Activated naive CD8-positive, alpha-beta T cell treated with anti-CD3 and anti-CD28 coated beads, Interleukin-2, amount 50 U/mL, for 16 hours (primary cell): Measurements from ENCODE around the gene EIF2S2.

Source experiments
- DNase-seq: peaks from one replicate; pipeline ENCODE4 v3.0.0-alpha.2; 2020; ENCODE audit warnings: low read depth, low spot score

EIF2S2 gene

DNA sequence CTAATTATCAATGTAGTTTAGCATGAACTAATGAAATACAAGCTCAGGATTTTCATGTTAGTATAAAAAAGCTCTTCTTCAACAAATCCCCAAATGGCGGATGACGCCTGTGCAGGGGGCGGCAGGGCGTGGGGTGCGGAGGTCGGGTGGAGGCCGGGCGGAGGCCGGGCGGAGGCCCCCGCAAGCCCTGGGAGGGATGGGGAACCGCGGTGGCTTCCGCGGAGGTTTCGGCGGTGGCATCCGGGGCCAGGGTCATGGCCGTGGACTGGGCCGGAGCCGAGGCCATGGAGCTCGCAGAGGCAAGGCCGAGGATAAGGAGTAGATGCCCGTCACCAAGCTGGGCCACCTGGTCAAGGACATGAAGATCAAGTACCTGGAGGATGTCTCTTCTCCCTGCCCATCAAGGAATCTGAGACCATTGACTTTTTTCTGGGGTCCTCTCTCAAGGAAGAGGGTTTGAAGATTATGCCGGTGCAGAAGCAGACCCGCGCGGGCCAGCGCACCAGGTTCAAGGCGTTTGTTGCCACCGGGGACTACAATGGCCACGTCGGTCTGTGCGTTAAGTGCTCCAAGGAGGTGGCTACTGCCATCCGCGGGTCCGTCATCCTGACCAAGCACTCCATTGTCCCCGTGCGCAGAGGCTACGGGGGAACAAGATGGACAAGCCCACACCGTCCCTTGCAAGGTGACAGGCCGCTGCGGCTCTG lies 10.4 kb upstream of the EIF2S2 start:
- DNase-seq = no peak

DNA sequence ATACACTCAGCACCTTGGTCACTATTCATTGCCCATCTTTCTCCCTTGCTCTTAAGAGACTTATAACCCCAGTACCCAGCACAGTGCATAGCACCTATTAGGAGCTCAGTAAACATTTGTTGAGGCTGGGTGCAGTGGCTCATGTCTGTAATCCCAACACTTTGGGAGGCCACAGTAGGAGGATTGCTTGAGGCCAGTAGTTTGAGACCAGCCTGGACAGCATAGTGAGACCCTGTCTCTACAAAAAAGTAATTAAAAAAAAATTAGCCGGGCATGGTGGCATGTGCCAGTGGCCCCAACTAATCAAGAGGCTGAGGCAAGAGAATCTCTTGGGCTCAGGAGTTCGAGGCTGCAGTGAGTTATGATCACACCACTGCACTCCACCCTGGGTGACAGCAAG lies 8.2 kb upstream of the EIF2S2 start:
- no peak for DNase-seq

DNA sequence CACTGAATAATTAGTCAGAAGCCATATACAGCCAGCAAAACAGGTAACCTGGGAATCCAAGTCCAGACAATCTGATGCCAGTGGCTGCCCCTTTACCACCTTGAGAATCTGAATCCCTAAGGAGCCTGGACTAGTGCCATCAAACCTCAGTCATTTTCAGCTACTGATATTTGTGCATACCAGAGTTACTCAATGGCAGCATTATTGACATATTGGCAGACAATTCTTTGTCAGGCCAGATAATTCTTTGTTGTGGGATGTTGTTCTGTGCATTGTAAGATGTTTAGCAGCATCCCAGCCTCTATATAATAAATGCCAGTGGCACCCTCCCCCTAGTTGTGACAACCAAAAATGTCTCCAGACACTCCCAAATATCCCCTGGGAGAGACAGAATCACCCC lies 3.2 kb upstream of the EIF2S2 start:
- no peak for DNase-seq

DNA sequence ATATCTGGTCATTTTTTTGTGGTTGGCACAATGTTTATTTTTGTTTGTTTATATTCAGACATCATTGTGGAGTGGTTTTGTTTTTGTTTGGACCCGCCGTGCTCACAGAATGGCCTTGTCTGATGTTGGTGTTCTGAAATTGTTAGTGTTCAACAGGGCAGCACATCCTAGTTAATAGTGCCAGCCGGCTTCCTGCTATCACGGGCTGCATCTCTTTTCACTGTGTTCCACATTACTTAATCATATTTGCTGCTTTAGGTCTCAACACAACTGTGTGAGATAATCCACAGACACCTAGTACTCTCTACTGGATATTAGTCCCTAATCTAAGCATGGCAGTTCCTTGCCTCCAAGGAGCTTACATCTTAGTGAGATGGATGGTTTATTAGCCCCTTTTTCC lies 2.8 kb upstream of the EIF2S2 start:
- DNase-seq = no peak

DNA sequence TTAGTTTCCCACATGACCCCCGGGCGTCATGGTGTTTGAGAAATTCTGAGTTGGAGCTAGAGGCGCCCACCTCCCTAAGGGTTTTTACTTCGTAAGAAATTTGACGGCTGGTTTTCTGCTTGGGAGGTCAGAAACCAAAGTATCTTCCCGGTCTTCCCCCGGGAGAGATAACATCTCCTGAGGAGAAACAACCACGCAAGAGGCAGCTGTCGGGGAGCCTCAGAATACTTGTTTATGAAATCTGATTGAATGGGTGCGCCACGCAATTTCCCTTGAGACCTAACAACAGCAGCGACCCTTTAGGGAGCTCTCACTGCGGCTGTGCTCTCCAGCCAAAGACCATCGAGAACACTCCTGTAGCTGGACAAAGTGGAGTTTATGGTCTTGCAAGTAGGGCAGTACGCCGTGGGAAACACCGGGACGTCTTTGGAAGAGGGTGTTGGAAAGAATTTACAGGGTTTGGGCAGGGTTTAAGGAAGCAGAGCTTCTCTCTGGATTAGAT lies 608 bp upstream of the EIF2S2 start:
- no peak for DNase-seq

DNA sequence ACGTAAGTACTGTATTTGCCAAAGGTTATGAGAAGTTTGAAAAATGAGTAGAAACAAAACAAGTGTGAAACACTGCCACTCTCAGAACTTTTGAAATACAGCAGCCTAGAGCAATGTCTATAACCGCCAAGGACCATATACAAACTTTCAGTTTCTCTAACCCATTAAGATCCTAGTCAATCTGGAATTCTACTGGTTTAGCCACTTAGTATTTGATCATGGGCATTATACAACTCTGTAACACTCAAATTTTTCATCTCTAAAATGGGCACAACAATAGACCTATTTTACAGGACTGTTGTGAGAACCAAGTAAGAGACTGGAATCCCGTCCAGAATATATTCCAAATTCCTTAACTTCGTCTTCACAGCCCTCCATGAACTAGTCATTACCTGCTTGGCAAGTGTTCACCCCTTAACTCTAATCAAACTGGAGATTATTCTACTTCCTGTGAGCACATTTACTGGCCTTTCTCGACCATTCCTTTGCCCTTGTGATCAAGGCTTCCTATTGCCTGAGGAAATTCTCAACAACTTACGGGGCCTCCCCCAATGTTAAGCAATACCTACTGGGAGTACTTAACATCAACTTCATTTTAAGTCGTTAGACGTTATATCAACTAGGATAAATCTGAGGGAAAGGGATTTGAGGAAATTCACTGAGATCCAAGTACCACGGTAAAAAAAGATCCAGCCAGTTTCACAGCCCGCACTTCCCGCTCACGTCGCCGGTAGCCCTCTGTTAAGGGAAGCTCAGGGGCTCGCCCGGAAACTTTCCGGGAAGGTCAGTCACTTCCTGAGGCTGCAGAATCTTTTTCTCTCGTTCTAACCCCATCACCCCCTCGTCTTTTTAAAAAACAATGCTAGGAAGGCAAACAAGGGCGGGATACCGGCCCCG lies 1.1 kb downstream of the EIF2S2 start:
- no peak for DNase-seq

DNA sequence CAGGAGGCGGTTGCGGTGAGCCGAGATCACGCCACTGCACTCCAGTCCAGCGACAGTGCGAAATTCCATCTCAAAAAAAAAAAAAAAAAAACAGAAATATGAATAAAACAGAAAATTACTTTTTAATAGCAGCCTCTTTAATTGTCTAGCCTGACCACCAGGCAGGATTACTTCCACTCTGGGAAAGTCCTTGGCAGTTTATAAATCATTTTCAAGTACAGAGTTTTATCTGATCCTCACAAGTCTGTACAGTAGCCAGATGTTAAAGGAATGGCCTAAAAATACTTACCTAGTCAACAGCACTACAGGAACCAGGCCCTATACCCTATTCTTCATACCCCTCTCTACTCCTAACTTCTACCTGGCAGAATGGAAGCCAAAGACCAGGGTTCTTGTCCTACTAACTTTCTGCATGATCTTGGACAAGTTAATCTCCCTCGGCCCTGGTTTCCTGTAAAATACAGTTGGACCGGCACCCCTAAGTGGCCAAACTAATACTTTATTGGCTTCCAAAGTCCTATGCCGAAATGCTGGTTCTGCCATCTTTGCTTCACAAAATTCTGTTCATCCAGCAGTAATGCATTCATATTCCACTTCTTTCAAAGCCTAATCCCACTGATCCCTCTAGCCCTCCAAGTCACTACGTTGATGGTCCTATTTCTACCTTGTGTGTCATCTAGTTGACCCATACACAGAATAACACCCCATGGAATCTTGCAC lies 1.9 kb downstream of the EIF2S2 start:
- no peak for DNase-seq

DNA sequence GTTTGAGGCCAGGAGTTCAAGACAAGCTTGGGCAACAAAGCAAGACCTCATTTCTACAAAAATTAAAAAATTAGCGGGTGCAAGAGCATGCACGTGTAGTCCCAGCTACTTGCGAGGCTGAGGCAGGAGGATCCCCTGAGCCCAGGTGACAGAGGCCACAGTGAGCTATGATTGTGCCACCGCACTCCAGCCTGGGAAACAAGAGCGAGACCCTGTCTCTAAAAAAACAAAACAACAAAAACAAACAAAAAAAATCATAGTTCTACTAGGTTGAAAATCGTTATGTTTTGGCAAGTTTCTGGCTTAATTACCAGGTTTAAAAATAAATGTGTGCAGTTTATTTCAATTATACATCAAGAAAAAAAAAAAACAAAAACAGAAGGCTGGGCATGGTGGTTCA lies 2.6 kb downstream of the EIF2S2 start:
- no peak for DNase-seq

DNA sequence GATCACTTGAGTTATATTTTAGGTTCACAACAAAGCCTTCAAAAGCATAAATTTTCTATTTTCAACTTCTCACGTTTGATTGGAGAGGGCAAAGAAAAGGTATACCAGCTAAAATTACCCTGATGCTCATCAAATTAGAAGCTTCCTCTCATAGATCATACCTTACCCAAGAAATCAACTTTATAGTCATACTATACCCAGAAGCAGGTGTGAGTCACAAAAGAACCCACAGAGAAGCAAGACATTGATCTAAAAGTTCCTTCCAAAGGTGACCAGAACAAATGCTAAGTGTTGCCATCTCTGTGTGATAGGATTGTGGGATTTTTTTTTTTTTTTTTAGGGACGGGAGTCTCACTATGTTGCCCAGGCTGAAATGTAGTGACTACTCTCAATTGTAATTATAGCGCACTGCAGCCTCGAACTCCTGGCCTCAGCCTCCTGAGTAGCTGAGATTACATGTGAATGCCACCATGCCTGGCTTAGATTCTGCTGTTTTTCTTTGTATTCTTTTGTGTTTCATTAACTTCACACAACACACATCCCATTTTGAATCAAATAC lies 3.3 kb downstream of the EIF2S2 start:
- DNase-seq = no peak

DNA sequence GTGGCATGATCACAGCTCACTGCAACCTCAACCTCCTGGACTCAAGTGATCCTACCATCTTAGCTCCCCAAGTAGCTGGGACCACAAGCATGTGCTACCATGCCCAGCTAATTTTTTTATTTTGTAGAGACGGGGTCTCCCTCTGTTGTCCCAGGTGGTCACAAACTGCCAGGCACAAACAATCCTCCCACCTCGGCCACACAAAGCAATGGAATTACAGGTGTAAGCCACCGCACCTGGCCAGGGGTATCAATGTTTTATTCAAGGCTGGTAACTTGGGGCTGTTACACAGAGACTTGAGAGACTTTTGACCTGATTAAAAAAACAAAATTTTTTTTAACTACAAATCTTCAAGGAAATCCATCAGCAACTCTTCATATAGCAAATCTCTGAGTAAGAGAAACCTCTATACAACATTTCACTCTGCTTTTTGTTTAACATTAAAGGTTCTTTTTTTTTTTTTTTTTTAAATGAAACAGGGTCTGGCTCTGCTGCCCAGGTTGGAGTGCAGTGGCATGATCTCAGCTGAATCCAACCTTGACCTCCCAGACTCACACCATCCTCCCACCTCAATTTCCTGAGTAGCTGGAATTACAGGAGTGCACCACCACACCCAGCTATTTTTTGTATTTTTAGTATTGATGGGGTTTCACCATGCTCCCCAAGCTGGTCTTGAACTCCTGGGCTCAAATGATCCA lies 5.9 kb downstream of the EIF2S2 start:
- DNase-seq = no peak

DNA sequence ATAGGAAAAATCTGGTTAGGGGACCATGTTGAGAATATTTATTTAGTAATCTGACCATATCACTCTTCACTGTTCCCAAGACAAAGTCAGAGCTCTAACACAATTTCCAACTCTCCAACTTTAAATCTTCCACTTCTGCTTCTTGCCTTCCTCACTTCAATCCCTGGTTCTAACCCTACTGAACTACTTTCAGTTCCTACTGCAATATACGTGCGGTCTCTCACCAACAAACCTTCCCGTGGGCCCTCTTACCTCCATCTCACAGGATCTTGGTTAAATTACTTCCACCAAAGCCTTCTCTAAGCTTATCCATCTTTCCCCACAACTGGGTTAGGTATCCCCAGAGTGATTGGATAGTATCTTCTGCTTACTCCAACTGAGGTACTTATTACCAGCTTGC lies 8.0 kb downstream of the EIF2S2 start:
- no peak for DNase-seq

DNA sequence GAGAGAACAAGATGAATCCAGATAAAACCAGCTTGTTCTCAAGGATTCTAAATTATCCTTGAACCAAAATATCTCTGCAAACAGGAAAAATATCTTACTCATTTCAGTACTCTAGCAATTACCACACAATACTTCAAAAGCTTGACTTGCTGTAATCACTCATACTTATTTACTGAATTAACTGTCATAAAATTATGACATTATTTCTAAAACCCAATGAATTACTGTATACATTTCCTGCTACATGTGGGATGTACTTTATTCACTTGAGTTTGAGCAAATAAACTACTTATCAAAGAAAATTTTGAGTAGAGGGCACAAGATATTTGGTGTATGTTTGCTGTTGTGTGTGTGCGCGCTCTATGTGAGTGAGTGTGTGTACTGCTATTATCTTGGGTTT lies 9.7 kb downstream of the EIF2S2 start:
- DNase-seq = no peak

DNA sequence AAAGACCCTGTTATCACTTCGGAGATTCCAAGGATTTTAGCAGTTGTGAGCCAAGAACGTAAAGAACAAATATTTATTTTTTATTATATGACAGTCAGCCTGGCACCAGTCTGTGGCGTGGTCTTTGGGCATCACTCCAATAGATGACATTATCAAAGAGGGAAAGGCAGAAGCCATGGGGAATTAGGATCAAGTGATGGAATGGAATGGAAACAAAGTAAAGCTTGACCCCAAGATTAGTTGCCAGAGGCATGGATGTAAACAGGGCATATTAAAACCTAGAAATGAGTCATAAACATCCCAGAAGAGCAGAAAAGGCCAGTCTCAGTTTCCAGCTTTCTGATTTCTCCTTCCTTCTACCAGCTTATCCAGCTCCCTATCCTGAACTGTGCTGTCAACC lies 11.5 kb downstream of the EIF2S2 start:
- no peak for DNase-seq

DNA sequence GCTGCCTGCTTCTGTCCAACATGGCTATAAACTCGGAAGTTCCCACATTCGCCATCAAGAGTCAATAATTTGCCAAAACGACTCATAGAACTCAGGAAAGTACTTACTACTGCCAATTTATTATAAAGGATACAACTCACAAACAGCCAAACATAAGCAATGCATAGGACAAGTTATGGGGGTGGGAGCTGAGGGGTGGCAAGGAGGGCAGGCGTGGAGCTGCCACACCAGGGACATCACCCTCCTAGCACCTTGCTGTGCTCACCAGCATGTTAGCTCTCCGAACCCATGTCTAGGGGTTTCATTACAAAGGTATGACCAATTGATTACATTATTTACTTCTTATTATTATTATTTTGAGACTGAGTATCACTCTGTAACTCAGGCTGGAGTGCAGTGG lies 12.4 kb downstream of the EIF2S2 start:
- DNase-seq = no peak

DNA sequence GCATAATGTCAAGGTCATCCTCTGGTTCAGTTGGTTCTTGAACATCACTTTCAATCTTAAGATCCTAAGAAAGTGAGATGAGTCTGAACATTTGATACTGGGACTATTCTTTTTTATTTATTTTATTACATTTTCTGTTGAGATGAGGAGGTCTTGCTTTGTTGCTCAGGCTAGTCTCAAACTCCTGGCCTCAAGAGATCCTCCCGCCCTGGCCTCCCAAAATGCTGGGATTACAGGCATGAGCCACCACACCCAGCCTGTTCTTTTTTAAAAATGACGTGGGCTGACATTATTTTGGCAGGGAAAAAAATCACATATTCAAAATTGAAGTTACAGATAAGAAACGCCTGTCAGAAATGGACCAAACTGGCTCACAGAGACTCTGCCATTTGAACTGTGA lies 13.5 kb downstream of the EIF2S2 start:
- no peak for DNase-seq

DNA sequence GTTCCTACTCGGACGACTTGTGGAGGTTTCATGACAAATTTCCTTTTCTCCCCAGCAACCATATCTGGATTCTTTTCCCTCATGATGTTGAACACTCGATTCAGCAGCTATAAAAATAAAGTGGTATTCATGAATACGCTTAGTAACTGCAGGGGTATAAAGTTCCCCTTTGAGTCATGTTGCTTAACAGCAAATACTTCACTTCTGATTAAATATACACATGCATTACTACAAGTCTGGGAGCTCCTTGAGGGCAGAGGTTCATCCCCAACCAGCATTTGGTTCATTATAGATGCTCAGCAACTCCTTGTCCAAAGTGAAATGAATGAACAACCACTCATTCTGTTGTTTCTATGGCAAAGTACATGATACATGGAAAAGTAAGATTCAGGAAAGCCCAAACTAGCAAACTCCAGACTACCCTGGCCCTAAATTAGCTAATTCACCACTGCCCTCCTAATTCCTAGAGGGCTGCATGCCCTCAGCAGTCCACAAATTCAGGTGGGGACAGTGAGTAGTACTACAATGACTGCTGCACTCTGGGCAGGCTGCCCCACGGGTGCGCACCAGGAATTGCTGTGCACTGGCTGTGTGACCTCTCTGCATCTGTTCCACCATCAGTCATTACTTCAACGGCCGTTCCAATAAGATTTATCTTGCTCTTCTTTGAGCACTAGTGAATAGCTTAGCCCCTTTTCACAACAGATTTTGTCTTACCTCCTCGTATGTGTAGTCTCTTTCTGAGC lies 15.2 kb downstream of the EIF2S2 start:
- no peak for DNase-seq

DNA sequence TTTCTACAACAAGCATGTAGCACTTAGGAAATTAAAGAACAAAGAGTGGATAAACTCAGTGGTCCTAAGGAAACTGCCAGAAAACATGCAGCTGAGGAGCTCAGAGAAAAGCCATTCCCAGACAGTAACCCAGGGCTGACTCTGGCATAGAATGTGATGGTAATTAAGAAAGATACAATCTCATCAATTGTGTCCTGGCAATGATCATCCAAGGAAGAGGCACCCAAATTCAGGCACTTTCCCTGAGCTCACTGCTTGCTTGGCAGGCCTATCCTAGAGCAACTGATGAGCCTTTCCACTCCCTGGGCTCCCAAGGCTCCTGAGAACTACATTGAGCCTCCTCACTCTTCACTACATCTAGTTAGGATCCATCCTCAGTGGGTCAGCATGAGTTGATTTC lies 16.2 kb downstream of the EIF2S2 start:
- no peak for DNase-seq

DNA sequence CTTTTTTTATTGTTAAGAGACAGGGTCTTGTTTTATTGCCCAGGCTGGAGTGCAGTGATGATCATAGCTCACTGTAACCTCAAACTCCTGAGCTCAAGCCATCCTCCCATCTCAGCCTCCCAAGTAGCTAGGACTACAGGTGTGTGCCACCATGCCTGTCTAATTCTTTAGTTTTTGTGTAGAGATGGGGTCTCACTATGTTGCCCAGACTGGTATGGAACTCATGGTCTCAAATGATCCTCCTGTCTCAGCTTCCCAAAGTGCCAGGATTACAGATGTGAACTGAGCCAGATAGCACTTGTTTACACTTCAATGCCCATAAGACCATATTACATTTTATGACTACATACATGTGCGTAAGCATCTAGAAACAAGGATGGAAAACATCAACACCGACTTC lies 18.1 kb downstream of the EIF2S2 start:
- DNase-seq = no peak

DNA sequence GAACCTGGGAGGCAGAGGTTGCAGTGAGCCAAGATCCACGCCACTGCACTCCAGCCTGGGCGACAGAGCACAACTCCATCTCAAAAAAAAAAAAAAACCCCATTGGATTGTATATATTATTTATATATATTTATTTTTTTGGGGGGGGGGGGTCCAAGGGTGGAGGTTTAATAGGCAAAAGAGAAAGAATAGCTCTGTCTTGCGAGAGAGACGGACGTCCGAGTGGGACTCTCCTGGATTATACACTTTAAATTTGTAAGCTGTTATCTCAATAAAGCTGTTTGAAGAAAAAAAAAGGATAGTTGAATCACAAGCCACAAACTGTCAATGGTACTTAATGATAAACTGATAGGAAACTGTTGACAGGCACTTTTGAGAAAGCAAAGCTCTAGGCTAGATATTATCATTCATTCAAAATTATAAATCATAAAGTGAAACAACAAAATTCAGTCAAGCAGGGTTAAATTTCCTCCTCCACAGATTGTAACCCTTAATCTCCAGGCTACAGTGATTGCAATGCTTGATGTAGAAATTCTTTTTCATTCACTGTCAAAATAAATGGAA lies 20.3 kb downstream of the EIF2S2 start:
- no peak for DNase-seq

DNA sequence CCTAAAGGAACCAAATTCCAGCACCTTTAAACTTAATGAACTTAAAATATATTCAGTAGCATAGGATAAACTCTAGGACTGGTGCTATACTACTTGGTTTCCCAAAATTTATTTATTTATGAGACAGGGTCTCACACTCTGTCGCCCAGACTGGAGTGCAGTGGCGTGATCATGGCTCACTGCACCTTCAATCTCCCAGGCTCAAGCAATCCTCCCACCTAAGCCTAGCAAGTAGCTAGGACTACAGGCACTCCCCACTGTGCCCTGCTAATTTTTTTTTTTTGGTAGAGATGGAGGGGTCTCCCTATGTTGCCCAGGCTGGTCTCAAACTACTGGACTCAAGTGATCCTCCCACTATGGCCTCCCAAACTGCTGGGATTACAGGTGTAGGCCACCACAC lies 21.4 kb downstream of the EIF2S2 start:
- DNase-seq = no peak
